ENCODE results near the gene NR2F2. TPM values are rescaled to one million over a fixed set of nuclear protein-coding genes. Genes with fewer than 3 reads are reported as not detected.

NR2F2 gene
- total RNA-seq, 1 donor from 2014 or later, result 50.6 TPM

DNA sequence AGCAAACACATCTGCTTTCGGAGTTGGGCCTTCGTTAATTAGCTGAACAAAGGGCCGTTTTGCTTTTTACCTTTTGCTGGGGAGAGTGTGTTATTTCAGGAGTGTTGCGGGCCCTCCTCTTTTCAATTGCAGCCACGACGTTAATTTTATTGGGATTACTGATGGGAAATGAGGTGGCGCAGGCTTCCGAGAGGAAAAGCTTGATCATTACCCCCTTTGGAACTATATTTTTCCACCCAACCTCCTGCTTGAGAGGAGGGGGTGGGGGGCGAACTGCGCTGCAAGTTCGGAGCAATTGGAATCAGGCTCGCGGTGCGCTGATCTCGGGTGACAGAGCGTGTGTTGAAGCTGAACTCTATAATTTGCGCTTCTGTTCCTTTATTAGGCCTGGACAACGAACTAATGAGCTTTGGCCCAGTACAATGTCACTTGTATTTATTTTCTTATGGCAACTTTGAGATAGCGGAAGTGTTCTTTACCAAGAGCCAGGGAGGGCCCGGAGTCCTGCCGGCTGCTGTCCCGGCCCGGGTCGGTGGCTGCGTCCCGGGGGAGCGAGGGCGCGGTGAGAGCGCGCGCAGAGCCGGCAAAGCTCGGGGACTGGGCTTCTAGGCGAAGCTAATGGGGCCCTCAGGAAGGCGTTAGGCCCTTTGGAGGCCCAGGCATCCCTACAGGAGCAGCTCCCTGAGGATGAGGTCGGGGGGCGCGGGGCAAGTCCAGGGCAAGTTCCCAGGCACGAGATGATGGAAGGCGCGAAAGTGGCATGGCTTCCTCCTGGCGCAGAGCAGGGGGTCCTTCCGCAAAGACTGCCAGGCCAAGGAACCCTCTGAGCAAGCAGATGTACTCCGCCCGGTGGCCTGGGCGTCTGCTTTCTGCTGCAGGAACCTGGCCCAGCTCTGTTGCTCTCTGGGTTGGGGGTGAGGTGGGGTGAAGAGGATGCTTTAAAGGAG lies 12.9 kb downstream of the NR2F2 start:
- ATAC-seq (no peak), DNase-seq (no peak)
- H3K27ac ChIP-seq, result peak overlapping the region; percentile 90
- no peaks in the 10 kb centered on the region for H3K36me3 ChIP-seq
- TF ChIP-seq, protein P1, sequence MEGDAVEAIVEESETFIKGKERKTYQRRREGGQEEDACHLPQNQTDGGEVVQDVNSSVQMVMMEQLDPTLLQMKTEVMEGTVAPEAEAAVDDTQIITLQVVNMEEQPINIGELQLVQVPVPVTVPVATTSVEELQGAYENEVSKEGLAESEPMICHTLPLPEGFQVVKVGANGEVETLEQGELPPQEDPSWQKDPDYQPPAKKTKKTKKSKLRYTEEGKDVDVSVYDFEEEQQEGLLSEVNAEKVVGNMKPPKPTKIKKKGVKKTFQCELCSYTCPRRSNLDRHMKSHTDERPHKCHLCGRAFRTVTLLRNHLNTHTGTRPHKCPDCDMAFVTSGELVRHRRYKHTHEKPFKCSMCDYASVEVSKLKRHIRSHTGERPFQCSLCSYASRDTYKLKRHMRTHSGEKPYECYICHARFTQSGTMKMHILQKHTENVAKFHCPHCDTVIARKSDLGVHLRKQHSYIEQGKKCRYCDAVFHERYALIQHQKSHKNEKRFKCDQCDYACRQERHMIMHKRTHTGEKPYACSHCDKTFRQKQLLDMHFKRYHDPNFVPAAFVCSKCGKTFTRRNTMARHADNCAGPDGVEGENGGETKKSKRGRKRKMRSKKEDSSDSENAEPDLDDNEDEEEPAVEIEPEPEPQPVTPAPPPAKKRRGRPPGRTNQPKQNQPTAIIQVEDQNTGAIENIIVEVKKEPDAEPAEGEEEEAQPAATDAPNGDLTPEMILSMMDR (IDR thresholded peaks at IDR 0.05), result no peak
- H3K4me3 ChIP-seq, result peak overlapping the region; percentile 71
- peaks cover 11% of the 10 kb centered on the region for H3K4me1 ChIP-seq
- H3K9me3 ChIP-seq, result no peaks in the 10 kb centered on the region
- intact Hi-C loops (cut with DNase I), result no loop called here
- H3K27me3 ChIP-seq (ENCODE audit: low read depth), result peaks cover 32% of the 10 kb centered on the region

DNA sequence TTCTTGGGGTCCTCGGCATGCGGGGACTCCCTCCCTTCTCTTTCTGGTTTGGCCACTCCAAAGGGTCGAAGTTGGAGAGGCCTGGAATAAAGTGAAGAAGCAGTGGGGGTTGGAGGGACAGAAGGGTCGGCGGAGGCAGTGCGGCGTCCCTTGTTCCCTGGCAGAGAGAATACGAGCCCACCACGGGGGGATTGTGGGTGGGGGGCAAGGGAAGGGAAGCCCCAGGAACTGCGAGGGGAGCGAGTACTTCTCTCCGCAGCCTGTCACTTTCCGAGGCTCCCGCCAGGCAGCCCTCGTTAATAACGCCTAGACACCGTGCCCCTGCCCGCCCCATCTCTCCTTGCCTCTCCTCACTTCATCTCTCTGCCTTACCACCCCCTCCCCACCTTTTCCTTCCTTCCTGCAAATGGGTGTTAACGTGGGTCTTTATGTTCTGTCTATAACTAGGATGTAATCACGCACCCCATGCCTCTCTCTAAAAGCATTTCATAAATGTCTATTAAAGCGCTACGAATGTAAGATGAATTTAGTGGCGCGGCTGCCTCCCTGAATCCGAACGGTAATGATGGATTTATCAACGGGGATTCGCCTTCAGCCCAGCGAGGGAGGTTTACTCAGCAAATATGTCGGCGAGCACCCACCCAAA lies 13.7 kb downstream of the NR2F2 start:
- intact Hi-C loops (cut with DNase I), result no loop called here
- peak overlapping the region; percentile 71 for H3K4me3 ChIP-seq
- DNase-seq (no peak), ATAC-seq (no peak)
- H3K27me3 ChIP-seq (ENCODE audit: low read depth), result peaks cover 32% of the 10 kb centered on the region
- TF ChIP-seq, protein P1 (IDR thresholded peaks at IDR 0.05), result no peak
- H3K36me3 ChIP-seq, result no peaks in the 10 kb centered on the region
- H3K4me1 ChIP-seq, result peaks cover 4% of the 10 kb centered on the region
- H3K27ac ChIP-seq, result peak overlapping the region; percentile 90
- no peaks in the 10 kb centered on the region for H3K9me3 ChIP-seq

DNA sequence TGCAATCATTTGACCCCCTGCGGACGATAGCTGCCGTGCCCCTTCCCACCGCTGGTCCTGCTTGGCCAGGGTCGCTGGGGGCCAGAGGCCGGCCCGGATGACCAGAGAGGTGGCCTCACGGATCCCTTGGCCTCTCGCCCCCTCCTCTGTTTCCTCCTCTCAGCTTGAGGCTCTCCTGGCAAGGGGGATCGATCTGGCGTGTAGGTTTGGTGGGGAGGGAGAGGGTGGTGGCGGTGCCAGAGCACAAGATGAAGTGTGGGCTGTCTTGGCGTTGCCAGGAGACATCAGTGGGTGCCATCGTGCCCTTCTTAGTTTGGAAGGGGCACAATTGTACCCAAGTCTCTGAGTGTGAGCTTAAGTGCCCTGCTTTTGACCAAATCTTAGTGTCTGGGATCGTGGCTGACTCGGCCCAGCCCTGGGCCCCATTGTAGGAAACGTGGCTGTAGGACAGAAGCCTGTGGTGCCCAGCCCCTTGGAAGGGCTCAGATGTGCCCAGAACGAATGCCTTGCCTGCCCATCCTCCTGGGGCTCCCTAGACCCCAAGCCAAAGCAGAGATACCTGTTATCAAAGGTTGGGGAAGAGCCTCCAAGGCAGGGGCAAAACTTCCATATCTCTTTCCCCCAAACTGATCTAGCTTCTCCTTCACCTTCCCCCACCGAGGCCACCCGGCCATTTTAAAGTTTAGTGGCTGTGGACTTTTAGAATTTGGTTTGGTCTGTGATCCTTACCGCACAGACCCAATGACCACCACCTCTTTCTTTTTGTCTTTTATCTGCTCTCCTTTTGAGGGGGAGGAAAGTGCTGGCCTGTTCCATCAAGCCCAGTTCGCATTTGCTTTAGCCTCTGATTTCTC lies 14.4 kb downstream of the NR2F2 start:
- Histone ChIP-seq H3K36me3 (no peaks in the 10 kb centered on the region), H3K27me3 (ENCODE audit: low read depth) (peaks cover 32% of the 10 kb centered on the region), H3K4me1 (peaks cover 4% of the 10 kb centered on the region), H3K27ac (peak overlapping the region; percentile 90), H3K9me3 (no peaks in the 10 kb centered on the region), H3K4me3 (peak overlapping the region; percentile 71)
- intact Hi-C loops (cut with DNase I), result no loop called here
- DNase-seq (no peak), ATAC-seq (no peak)
- TF ChIP-seq, protein P1 (IDR thresholded peaks at IDR 0.05), result no peak

DNA sequence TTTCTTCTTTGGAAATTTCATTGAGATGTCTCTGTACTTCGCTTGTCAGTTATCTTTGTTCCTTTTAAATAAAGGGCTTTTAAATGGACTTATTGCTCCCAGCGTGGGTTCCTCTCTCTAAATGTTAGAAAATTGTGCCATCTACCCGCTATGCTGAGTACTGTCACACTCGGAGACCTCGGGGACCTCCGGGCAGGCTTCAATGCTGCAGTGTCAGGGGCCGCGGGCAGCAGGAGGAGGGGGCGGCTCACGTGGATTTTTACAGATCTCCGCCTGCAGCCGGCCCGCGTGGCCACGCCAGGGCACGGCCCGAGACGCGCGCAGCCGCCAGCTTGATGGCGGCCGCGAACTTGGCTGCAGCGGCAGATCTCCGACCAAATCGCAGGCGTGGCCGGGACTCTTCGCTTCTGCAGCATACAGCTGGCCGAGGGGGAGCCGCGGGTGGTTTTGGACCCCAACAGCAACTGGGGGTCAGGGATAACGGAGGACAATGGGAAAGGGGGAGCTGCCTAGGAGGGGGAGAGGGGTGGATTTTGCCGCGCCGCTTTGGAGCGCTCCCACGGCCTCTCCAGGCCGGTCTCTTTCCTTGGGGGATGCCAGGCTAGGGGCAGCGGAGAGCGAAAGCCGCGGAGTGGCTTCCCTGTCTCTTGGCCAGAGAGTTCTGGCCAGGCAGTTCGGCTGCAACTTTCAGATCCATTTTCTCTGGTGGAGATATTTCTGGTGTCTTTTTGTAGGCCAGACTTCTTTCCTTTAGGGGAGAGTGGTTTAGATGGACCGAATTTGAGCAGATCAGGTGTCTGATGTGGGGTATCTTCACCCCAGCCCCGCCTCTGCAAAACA lies 15.3 kb downstream of the NR2F2 start:
- ATAC-seq (peak; percentile 78 to 86), DNase-seq (no peak)
- intact Hi-C loops (cut with DNase I), result no loop called here
- H3K27me3 ChIP-seq (ENCODE audit: low read depth), result peaks cover 32% of the 10 kb centered on the region
- peaks cover 4% of the 10 kb centered on the region for H3K4me1 ChIP-seq
- no peaks in the 10 kb centered on the region for H3K36me3 ChIP-seq
- H3K27ac ChIP-seq, result peak overlapping the region; percentile 90
- H3K4me3 ChIP-seq, result peak overlapping the region; percentile 71
- TF ChIP-seq, protein P1 (IDR thresholded peaks at IDR 0.05), result peak; percentile 61
- no peaks in the 10 kb centered on the region for H3K9me3 ChIP-seq
